ENCODE measurements around the gene VWA3B.
"Not testable (repeated sequence)": the region's sequence is repeated elsewhere in the genome, so short reads cannot be mapped to it uniquely, and the experiment has no call there.

VWA3B gene, protein sequence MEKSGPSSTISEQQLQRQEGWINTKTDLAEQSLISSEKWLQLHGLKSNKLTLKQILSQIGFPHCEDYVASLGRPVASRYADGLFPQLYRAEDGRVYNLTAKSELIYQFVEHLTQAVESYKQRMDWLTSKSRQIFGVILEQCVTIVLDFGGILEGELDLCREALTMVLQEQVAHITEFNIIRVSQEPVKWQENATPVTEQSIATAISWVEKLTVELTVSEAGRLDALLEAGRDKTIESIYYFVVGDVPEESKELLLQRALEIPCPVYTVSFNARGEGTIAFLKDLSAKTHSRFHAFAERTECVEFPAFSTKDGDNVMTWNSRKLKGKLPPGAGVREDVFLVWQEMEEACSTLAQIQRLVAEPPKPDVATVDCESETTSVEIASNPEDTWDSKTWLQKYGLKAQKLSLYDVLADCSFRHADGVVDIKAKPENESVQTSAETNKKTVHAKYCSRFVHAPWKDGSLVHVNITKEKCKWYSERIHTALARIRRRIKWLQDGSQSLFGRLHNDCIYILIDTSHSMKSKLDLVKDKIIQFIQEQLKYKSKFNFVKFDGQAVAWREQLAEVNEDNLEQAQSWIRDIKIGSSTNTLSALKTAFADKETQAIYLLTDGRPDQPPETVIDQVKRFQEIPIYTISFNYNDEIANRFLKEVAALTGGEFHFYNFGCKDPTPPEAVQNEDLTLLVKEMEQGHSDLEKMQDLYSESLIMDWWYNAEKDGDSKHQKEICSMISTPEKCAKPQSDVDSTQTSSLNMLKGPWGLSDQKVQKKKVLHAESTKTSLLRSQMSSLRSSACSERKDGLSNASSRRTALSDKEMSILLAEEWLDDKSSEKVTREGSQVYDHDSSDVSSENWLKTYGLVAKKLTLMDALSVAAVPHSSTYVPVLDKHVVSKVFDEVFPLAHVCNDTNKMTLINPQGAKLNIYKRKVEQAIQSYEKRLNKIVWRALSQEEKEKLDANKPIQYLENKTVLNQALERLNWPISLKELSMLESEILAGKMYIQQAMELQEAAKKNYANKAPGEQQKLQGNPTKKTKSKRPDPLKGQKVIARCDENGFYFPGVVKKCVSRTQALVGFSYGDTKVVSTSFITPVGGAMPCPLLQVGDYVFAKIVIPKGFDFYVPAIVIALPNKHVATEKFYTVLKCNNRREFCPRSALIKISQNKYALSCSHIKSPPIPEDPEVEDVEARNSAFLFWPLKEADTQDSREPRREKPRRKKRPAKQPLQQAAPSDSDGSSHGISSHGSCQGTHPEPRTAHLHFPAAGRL (N-terminal part only)

GRCh38 chr2:98086491-98087446, at the start of gene VWA3B:
Gene VWA3B (plus strand): TSS chr2:98087167. CDS start chr2:98093093, 5,926 bp downstream.
- DNase-seq (ENCODE audit: low spot score) = peak; percentile 62

DNA sequence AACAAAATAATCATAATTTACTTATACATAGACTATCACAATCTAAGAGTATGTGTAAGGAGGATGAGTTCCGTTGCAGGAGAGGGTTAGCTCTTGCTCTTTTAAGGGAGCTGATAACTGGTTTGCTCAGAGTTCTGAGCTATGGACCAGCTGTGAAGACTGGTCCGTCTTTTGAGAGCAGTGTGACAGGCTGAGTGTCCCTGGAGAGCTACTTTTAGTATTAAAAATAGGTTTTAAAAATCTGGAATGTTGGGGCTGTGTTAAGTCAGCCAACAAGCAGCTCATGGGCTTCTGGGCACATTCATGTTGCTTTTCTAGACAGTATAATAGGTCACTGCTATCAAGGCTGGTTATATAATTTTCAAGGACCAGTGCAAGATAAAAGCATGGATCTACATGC, 49.8 kb upstream of the VWA3B start:
- no peak for DNase-seq (ENCODE audit: low spot score)

DNA sequence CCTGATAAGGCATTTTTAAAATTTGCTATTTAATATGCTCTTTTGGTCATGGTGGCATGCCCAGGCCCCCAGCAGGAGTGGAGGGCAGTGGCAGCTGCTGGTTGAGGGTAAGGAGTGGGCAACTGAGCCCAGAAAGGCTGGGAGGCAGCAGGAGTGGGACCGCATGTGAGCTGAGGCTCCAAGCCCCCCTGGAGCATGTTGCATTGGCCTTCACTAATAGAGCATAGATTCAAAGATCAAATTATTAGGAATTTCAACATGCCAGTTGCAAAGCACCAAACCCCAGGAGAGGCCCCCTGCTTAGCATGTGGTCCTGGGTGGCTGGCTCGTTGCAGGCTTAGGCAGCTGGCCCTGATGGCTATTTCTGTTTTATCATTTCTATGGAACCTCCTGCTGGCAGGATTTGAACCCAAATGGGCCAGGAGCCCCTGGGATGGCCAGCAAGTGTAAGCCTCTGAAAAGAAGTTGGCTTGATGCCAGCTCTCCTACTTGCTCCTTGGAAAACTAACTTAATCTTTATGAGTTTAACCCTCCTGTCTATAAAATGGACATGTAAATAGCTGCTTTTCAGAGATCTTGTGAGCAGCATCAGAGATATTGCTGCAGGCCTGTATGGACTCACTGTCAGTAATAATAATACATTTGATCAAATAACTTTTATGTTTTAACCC, 49.2 kb upstream of the VWA3B start:
- no peak for DNase-seq (ENCODE audit: low spot score)

GRCh38 chr2:98039085-98039756, 47.7 kb upstream of the VWA3B start:
- DNase-seq (ENCODE audit: low spot score) = no peak

GRCh38 chr2:98040331-98040939, 46.5 kb upstream of the VWA3B start:
- no peak for DNase-seq (ENCODE audit: low spot score)

DNA sequence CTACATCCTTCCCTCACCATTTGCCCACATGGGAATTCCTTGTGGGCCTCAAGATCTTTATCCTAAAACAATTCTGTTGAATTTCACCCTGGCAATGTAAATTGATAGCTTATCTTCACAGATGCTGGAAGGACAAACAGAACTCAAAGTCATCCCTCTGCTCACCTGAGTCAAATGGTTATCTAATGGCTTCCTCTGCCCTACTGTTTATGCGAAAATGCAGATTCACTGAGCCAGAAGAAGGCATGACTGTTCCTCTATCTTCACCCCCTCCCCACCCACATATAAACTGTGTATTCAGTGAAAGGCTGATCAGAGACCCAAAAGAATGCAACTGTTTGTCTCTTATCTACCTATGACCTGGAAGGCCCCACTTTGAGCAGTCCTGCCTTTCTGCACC, 43.9 kb upstream of the VWA3B start:
- DNase-seq (ENCODE audit: low spot score) = no peak

DNA sequence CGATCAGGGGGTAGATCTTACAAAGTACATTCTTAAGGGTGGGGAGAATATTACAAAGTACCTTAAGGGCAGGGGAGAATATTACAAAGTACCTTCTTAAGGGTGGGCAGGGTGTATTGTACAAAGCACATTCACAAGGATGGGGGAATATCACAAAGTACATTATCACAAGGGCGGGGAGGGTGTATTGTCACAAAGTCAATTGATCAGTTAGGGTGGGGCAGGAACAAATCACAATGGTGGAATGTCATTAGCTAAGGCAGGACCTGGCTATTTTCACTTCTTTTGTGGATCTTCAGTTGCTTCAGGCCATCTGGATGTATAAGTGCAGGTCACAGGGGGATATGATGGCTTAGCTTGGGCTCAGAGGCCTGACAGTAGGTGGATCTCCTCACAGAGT, 42.2 kb upstream of the VWA3B start:
- not testable (repeated sequence) for DNase-seq (ENCODE audit: low spot score)

DNA sequence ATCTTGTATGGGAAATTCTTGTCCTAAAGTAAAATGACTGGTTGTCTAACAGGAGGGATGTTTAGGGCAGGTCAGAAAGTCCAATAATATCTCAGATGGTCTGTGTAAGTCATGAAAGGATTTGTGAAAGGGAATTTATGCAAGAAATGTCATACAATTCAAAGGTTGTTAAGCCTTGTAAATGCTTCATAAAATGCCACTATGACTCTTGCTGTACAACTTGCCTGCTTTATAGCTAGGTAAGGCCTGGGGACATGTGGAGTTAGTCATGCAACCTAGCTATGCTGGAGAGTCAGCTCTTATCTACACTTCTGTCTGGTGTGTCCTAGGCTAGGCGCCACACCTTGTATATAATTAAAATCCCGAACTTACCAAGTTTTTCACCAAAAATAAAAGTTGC, 36.9 kb upstream of the VWA3B start:
- no peak for DNase-seq (ENCODE audit: low spot score)

- no peak for DNase-seq (ENCODE audit: low spot score)
Observed at GRCh38 chr2:98058191-98058975, 28.6 kb upstream of the VWA3B start.

- DNase-seq (ENCODE audit: low spot score) = no peak
Observed at GRCh38 chr2:98060277-98060676, 26.7 kb upstream of the VWA3B start.

DNA sequence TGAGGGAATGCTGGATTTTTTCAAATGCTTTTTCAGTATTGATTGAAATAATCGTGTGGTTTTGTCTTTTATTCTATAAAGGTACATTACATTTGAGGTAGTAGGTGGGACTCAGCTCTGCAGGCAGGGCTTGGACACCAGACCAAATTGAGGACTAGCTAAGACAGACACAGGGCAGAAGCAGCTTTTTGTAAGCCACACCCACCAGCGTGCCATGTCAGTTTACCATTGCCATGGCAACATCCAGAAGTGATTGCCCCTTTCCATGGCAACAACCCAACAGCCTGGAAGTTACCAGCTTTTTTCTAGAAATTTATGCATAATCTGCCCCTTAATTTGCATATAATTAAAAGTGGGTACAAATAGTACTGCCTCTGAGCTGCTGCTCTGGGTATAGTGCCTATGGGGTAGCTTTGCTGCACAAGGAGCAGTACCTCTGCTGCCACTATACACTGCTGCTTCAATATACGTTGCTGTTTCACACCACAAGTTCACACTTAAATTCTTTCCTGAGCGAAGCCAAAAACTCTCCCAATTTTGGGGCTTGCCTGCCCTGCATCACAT, 23.6 kb upstream of the VWA3B start:
- DNase-seq (ENCODE audit: low spot score) = no peak

DNA sequence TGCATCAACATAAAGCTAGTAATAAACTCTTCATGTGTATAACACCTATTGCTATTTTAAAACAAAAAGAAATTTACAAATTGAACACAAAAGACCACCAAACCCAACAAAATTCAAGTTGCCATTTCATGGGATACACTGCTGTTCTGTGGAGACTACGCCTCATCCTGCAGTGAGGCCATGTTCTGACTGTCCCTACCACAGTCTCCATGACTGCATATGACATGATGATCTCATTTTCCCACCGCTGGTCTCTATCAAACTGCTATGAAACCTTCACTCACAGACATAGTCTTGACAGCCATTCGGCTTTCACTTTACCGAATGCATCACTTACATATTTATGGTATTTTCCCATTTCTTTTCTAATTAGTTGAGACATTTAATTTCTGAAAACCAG, 21.2 kb upstream of the VWA3B start:
- DNase-seq (ENCODE audit: low spot score) = no peak

DNA sequence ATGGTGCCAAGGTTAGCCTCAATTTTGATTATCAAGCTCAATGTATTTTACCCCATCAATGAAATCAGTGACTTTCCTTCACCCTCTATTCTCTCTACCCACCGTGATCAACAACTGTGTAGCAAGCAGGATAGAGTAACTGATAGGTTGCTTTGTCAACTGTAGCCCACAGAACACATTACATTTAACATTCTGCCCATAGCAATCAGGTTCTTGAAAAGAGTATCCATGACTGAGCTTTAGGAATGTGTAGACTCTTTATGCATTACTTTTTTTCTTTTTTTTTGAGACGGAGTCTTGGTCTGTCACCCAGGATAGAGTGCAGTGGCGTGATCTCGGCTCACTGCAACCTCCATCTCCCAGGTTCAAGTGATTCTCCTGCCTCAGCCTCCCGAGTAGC, 19.8 kb upstream of the VWA3B start:
- DNase-seq (ENCODE audit: low spot score) = no peak

- DNase-seq (ENCODE audit: low spot score) = no peak
Observed at GRCh38 chr2:98070081-98070480, 16.9 kb upstream of the VWA3B start.

GRCh38 chr2:98072442-98072841, 14.5 kb upstream of the VWA3B start:
- DNase-seq (ENCODE audit: low spot score) = no peak

- no peak for DNase-seq (ENCODE audit: low spot score)
Observed at GRCh38 chr2:98078701-98079100, 8.3 kb upstream of the VWA3B start.

DNA sequence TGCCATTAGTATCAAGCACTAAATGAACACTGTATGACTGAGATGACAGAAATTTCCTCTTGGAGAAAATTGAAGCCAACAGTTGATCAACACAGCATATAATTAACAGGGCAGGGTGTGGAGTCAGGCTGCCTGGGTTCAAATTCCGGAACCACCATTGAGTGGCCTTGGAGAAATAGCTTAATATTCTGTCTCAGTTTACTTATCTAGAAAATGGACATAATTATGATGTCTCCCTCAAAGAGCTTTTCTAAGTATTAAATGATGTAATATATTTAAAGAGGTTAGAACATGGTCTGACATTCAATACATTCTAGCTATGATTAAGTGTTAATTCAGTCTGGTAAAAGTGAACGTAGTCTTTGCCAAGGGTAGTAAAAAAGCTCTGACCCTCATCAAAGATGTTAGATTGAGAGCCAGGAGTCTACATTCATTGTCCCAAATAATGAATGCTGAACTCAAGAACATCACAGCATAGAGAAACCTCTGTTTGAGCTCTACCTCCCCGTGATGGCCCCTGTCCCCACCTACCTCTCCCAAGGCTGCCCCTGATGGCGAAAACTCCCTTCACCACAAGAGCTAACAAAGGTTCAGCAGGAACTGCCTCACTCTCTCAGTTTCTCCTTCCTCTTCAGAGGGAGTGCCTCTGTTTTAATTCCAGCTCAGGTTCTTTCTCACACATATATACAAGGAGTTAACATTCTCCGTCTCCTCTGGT, 2.7 kb upstream of the VWA3B start:
- DNase-seq (ENCODE audit: low spot score) = no peak

DNA sequence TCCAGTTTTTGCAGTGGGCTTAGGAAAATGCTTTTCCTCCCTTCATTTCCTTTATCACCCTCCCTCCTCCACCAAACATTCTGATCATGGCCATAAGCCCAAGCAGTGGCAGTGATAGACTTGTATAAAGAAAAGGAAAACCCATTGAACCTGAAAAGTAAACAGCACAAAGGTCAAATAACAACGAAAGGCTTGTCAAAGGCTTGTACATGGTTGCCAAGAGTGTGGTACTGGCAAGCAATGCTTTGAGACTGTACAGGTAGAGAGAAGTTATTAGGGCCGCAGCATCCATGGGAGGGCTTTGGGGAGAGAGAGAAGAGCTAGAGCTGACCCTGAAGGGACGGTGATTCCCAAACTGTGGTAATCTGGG, 2.1 kb upstream of the VWA3B start:
- no peak for DNase-seq (ENCODE audit: low spot score)

Measured in SW480 (cell line).